Measurements from ENCODE around the gene KISS1.
A peak's percentile ranks its signal among the peaks of the same experiment; 100 is the strongest.

Gene KISS1

GRCh38 chr1:204149107-204149506 lies 47.2 kb downstream of the KISS1 start:
- intact Hi-C loops (cut with DNase I; ENCODE audit: low total_unique reads) = no loop called here
- peak overlapping the region in 1 of 2 donors; percentile 97 for H3K27ac ChIP-seq

DNA sequence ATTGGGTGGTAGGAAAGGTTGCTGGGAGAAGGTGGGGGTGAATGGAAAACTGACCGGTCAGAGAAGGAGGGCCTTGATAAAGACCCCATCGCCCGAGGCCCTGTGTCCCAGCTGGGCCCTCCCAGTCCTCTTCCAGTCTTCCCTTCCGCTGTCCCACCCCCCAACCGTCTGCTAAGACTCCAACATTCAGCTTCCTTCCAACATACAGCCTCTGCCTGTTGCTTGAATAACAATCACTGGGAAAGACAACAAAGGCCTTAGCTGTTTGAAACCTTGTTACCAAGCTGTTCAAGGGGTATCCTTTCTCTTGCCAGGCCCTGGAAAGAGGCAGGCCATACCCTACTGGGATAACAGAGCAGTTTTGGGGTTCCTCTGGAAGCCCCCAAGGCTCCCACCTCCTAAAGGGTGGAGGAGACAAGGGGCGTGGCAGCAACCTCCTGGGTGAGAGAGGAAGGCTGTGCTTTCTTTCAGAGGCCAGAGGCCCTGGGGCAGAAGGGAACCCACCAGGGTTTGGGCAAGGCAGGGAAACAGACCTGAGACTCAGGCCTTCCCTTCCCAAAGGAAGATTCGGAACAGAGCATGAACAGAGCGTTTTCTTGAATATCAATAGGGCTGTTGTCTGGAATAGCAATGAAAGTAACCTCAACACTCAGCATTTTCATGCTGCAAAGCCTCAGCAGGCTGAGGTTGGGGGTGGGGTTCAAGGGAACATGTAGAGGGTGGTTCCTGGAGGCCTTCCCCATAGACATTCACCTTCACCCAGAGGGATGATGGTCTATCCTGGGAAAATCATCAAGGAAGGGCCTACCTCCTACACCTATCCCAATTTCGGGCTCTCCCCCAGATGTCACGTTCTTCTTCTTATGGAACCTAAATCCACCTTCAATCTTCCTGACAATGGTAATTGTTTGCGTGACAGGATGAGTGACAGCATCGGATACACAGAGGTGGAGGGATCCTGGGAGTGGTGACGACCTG lies 48.6 kb downstream of the KISS1 start:
- peaks cover 2 to 37% (median 11%) of the 10 kb centered on the region in 3 donors for H3K36me3 ChIP-seq
- no peak overlapping the region for H3K4me3 ChIP-seq
- no peak for DNase-seq
- H3K4me1 ChIP-seq = peaks cover 5 to 40% (median 17%) of the 10 kb centered on the region in 4 donors
- TF ChIP-seq, protein P1, sequence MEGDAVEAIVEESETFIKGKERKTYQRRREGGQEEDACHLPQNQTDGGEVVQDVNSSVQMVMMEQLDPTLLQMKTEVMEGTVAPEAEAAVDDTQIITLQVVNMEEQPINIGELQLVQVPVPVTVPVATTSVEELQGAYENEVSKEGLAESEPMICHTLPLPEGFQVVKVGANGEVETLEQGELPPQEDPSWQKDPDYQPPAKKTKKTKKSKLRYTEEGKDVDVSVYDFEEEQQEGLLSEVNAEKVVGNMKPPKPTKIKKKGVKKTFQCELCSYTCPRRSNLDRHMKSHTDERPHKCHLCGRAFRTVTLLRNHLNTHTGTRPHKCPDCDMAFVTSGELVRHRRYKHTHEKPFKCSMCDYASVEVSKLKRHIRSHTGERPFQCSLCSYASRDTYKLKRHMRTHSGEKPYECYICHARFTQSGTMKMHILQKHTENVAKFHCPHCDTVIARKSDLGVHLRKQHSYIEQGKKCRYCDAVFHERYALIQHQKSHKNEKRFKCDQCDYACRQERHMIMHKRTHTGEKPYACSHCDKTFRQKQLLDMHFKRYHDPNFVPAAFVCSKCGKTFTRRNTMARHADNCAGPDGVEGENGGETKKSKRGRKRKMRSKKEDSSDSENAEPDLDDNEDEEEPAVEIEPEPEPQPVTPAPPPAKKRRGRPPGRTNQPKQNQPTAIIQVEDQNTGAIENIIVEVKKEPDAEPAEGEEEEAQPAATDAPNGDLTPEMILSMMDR (IDR thresholded peaks at IDR 0.05) = no peak
- H3K27me3 ChIP-seq = no peaks in the 10 kb centered on the region
- intact Hi-C loops (cut with DNase I; ENCODE audit: low total_unique reads) = no loop called here
- H3K27ac ChIP-seq = no peak overlapping the region
- no peaks in the 10 kb centered on the region for H3K9me3 ChIP-seq

More at GRCh38 chr1:204149107-204149506, 47.2 kb downstream of the KISS1 start:
- Histone ChIP-seq H3K36me3 (peaks cover 0 to 31% (median 0%) of the 10 kb centered on the region in 3 donors), H3K4me3 (no peak overlapping the region), H3K9me3 (no peaks in the 10 kb centered on the region), H3K4me1 (peaks cover 5 to 42% (median 20%) of the 10 kb centered on the region in 4 donors), H3K27me3 (no peaks in the 10 kb centered on the region)
- TF ChIP-seq, protein P1 (IDR thresholded peaks at IDR 0.05) = no peak
- no peak for DNase-seq

DNA sequence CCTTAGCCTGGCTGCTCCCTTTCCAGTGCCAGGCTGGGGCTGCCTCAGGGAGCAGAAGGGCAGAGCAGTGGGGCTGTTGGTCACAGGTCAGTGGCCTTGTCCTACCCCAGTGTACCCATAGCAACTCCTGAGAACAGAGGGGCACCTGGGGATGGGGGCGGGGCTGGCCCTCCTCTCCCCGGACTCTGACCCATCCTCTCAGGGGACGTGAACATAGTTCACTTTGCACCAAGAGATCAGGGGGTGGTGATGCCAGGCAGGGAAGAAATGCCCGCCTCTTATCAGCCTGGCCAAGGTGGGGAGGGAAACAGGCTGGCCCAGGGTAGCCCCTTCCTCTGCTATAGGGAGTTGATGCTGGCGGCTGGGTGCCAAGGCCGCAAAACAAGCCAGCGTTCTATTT lies 49.3 kb downstream of the KISS1 start:
- Histone ChIP-seq H3K36me3 (peaks cover 10 to 44% (median 14%) of the 10 kb centered on the region in 3 donors), H3K27me3 (no peaks in the 10 kb centered on the region), H3K9me3 (no peaks in the 10 kb centered on the region), H3K27ac (no peak overlapping the region), H3K4me3 (no peak overlapping the region), H3K4me1 (peaks cover 0 to 33% (median 13%) of the 10 kb centered on the region in 4 donors)
- intact Hi-C loops (cut with DNase I; ENCODE audit: low total_unique reads) = no loop called here
- TF ChIP-seq, protein P1 (IDR thresholded peaks at IDR 0.05) = no peak
- DNase-seq = no peak

- no peak overlapping the region for H3K27ac ChIP-seq
- H3K4me1 ChIP-seq = peaks cover 0 to 32% (median 13%) of the 10 kb centered on the region in 4 donors
- no peaks in the 10 kb centered on the region for H3K27me3 ChIP-seq
- TF ChIP-seq, protein P1 (IDR thresholded peaks at IDR 0.05) = no peak
- no peak for DNase-seq
- H3K36me3 ChIP-seq = peaks cover 12 to 51% (median 14%) of the 10 kb centered on the region in 3 donors
- intact Hi-C loops (cut with DNase I; ENCODE audit: low total_unique reads) = no loop called here
- no peak overlapping the region for H3K4me3 ChIP-seq
- no peaks in the 10 kb centered on the region for H3K9me3 ChIP-seq
Observed at GRCh38 chr1:204146309-204146708, 50.0 kb downstream of the KISS1 start.

- no peaks in the 10 kb centered on the region for H3K27me3 ChIP-seq
- H3K9me3 ChIP-seq = no peaks in the 10 kb centered on the region
- peaks cover 0 to 20% (median 8%) of the 10 kb centered on the region in 4 donors for H3K4me1 ChIP-seq
- peaks cover 23 to 63% (median 26%) of the 10 kb centered on the region in 3 donors for H3K36me3 ChIP-seq
- TF ChIP-seq, protein P1 (IDR thresholded peaks at IDR 0.05) = no peak
- H3K27ac ChIP-seq = no peak overlapping the region
- no peak overlapping the region for H3K4me3 ChIP-seq
- DNase-seq = no peak
- intact Hi-C loops (cut with DNase I; ENCODE audit: low total_unique reads) = no loop called here
Observed at GRCh38 chr1:204145033-204145504, 51.2 kb downstream of the KISS1 start.

Measured in tibial artery (tissue), 4 donors.